HG03103 (cell line): ENCODE results near the gene MYOM1.

Experiments used
- ATAC-seq: cut with Tn5 transposase; IDR thresholded peaks from one replicate; pipeline ENCODE4 v1.9.1; 2021; ENCODE audit warnings: low read depth; ENCODE audit not compliant: unreplicated experiment

MYOM1 gene

GRCh38 chr18:3190610-3191009, 29.2 kb downstream of the MYOM1 start:
- no peak for ATAC-seq

- ATAC-seq: no peak
These were observed 29.9 kb downstream of the MYOM1 start for GRCh38 chr18:3189884-3190283.

- ATAC-seq: no peak
These were observed 32.8 kb downstream of the MYOM1 start for GRCh38 chr18:3186678-3187658.

- ATAC-seq: no peak
These were observed 35.3 kb downstream of the MYOM1 start for GRCh38 chr18:3184275-3184963.

GRCh38 chr18:3183103-3183717, 36.6 kb downstream of the MYOM1 start:
- no peak for ATAC-seq

- no peak for ATAC-seq
These were observed 39.4 kb downstream of the MYOM1 start for GRCh38 chr18:3180325-3180724.

GRCh38 chr18:3179430-3180089, 40.2 kb downstream of the MYOM1 start:
- ATAC-seq: peak; percentile 45

- peak; percentile 89 for ATAC-seq
These were observed 41.7 kb downstream of the MYOM1 start for GRCh38 chr18:3177902-3178687.

- ATAC-seq: no peak
These were observed 44.5 kb downstream of the MYOM1 start for GRCh38 chr18:3175195-3175758.

- ATAC-seq: no peak
These were observed 47.7 kb downstream of the MYOM1 start for GRCh38 chr18:3172097-3172496.

- ATAC-seq: no peak
These were observed 48.1 kb downstream of the MYOM1 start for GRCh38 chr18:3171631-3172030.

- no peak for ATAC-seq
These were observed 49.2 kb downstream of the MYOM1 start for GRCh38 chr18:3170441-3171161.

- ATAC-seq: no peak
These were observed 55.4 kb downstream of the MYOM1 start for GRCh38 chr18:3164381-3164780.

GRCh38 chr18:3163968-3164367, 55.8 kb downstream of the MYOM1 start:
- ATAC-seq: no peak

- ATAC-seq: no peak
These were observed 57.6 kb downstream of the MYOM1 start for GRCh38 chr18:3162181-3162580.

GRCh38 chr18:3159830-3160229, 59.9 kb downstream of the MYOM1 start:
- ATAC-seq: no peak

- ATAC-seq: no peak
These were observed 62.2 kb downstream of the MYOM1 start for GRCh38 chr18:3157606-3158005.

GRCh38 chr18:3157086-3157485, 62.7 kb downstream of the MYOM1 start:
- ATAC-seq: no peak

GRCh38 chr18:3156325-3156640, 63.5 kb downstream of the MYOM1 start:
- ATAC-seq: no peak
